GM19455 (cell line): ENCODE measurements around the gene LRMDA.

Source experiments
- ATAC-seq: cut with Tn5 transposase; IDR thresholded peaks from one replicate; pipeline ENCODE4 v1.9.1; 2021; ENCODE audit not compliant: unreplicated experiment

LRMDA gene

GRCh38 chr10:75418712-75419111, 12.7 kb upstream of the LRMDA start:
- no peak for ATAC-seq

- no peak for ATAC-seq
Measured at GRCh38 chr10:75422913-75423312, 8.5 kb upstream of the LRMDA start.

DNA sequence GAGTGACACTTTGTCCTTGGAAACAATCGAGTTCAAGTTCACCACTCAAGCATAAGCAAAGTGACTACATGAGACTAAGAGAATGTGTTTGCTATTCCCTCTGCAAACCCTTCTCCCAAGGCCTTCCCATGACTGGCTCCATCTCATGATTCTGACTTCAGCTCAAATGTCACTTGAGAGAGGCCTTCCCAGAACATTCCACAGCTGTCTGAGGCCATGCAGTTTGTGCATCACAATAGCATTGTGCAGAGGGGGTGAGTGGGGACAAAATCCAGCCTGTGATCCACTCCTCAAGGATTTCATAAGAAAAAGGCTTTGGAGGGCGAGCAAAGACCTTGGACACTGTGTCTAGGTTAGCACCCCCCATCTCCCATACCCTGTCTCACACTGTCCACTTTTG, 6.9 kb upstream of the LRMDA start:
- ATAC-seq = no peak

DNA sequence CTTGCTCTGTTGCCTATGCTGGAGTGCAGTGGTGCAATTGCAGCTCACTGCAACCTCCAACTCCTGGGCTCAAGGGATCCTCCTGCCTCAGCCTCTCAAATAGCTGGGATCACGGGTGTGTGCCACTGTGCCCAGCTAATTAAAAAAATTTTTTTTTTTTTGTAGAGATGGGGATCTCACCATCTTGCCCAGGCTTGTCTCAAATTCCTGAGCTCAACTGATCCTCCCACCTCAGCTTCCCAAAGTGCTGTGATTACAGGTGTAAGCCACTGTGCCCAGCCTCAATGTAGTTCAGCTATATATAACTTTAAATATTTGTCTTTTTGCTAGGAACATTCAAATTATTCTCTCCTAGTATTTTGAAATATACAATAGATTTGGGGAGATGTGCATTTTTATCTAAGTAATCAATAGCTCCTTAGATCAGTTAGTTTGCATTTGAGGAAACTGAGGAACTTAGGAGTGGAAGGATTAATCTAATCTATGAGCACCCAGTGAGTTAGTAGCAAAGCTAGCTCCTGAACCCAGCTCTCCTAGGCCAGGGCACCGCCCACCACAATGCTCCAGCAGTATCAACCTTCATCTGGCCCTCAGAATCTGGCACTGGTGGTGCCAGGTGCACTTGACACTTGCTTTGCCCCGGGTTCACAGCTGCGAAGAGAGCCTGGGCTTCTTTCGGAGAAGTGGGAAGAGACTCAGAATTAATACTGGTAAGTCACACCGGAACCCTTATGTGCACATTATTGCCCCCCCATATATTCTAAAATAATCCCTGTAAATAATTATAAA, 5.9 kb upstream of the LRMDA start:
- ATAC-seq = no peak

GRCh38 chr10:75426880-75427279, 4.5 kb upstream of the LRMDA start:
- ATAC-seq = no peak

DNA sequence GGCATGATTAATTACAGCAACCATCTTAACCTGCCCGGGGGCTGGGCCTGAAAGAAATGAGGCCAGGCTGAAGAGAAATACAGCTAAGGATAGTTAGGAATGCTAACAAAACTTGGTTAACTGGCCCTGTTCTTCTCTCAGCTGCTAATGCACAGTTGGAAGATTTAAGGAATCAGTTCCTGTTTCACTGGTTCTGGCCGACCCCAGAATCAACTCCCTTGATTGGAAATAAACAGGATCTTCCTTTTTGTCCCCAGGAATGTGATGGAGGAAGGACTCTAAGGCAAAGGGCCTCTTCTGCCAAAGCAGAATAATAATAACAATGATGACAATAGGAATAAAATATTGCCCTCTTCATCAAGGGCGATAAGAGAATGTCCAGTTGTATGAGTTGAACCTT, 3.5 kb upstream of the LRMDA start:
- no peak for ATAC-seq

DNA sequence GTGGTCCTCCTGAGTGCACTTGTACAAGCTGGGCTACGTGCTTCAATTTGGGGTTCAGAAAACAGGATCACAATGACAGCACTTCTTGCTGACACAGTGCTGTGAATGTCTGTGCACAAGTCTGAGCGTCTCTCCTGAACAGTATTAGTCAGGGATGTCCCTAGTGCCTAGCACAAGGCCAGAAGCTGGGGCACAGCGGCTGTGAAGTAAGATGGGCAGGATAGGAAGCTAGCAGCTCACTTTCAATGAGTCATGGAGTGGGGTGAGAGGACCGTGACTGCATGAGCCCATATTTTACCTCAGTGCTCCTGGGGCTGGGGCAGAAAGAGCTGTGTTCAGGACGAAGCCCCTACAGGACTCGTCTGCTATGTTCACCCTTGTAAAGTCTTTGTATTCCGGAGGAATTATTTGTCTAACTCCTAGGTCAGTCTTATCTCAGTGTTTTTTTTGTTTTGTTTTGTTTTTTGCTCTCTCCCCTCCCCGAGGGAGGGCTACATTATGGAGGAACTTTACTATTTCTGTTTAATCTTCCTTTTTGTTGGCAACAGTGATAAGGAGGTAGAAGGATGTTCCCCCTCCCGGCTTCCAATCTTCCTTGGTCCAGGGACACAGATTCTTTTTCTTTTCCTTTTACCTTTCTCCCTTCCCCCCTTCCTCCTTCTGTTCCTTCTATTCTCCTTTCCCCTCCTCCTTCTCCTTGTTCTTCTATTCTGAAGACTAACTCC, 2.8 kb upstream of the LRMDA start:
- no peak for ATAC-seq

GRCh38 chr10:75429159-75429827, 2.1 kb upstream of the LRMDA start:
- ATAC-seq = no peak

DNA sequence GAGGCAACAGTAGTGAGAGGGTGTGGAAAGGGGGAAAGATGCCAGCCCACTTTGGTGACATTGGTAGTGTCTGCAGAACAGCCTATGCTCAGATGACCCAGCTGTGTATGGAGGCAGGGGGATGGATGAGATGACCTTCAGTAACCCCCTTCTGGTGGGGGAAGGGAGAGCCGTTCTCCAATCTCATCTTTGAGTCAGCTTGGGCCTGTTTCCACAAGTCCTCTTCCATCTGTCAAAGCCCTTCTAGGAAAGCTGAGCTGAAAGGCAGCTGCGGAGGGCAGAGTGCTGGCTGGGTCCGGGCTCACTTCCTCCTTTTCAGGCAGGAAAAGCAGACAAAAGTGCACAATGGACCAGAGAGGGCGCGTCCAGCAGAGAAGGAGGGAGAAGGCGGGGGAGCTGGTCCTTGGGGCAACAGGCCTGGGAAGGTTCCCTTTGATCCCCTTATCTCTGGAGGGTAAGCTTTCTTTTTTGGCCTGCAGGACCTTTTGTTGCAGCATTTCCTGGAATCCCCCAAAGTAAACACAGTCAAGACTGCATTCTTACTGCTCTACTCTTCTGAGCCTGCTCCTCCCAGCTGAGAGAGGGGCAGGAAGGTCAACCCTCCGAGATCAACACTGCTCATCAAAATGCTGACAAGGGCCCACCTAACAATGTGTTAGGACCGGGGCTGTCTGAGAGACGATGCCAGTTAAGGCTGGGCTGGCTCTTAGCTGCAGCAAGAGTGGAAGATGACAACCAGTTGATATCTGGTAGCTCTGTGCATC, 1.2 kb upstream of the LRMDA start:
- ATAC-seq = no peak

DNA sequence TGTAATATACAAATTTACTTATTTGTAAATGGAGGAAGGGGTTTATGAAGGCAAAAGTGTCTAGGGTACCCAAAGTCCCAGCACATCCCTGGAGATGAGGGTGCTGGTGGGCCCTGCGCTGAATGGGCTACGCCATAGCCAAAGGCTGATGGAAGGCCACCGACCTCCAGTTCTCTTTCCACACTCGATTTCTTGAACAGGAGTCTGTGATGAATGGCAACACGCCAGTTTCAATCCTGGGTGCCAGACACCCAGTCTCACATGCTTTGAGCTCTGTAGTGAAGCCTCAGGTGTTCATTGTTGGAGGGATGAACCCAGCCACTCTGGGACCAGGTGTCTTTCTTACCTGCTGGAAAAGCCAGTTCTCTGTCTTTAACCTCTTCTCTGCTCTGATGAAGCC, 752 bp downstream of the LRMDA start:
- no peak for ATAC-seq

GRCh38 chr10:75432763-75433162, 1.3 kb downstream of the LRMDA start:
- no peak for ATAC-seq

DNA sequence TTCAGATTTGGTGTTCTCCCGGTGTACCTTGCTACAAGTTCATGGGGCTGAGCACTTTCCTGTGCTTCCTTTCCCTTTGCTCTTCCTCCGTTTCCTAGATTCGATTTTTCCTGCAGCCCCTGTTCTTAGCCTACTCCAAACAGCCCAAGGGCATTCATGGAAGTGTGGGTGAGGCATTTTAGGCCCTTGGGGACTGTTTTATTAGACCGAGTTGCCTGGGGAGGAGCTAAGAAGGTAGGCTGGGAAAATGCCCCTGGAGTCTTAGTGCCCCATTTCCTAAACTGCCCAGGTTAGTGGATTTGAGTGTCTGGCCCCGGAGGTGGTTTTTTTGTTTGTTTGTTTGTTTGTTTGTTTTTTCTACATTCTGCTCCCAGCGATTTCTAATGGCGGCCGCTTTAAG, 1.8 kb downstream of the LRMDA start:
- no peak for ATAC-seq

DNA sequence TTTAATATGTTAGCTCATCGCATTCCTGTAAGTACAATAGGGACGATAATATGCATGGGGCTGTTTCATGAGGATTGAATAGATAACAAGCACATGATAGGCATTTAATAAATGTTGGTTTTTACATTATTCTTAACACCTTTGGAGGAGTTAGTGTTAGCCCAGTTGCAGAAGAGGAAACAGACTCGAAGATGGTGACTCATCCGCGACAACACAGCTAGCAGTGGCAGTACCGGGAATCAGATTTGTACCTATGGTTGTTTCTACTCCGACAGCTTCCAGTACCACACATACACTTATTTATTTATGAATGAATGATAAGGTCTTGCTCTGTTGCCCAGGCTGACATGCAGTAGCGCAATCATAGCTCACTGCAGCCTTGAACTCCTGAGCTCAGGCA, 2.9 kb downstream of the LRMDA start:
- ATAC-seq = no peak

GRCh38 chr10:75435291-75435690, 3.9 kb downstream of the LRMDA start:
- ATAC-seq = no peak

DNA sequence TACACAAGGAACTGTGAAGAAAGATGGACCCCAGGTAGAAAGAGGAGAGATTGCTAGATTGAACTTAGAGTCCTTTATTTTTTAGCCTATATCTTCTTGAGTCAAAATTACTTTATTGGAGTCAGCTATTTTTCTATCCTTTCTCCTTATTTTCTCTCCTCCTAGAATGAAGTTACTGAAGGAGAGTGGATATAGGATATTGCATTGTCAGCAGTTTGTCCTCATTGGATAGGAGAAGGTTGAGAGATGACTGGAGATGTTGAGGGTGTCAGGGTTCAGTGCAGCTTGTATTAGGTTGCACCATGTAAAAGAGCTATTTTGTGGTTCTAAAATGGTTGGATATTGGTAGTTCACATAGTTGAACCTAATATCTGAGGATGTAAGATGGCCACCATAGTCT, 5.5 kb downstream of the LRMDA start:
- no peak for ATAC-seq

DNA sequence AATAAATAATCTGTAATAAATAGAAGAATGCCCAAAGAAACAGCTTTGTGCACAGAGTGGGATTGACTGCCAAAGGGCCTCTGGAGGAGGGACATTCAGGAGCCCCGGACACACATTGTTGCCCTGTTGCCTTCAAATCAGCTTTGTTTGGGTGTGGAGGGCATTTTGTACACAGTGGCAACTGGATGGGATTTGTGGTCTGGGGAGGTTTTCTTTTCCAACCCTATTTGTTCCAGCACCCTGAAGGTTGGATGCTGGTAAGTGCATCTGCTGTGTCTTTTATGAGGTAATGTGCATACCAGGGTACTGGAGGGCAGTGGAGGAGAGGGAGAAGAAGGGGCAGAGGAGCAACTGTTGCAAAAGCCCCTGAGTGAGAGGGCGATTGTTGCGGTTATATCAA, 6.3 kb downstream of the LRMDA start:
- no peak for ATAC-seq

DNA sequence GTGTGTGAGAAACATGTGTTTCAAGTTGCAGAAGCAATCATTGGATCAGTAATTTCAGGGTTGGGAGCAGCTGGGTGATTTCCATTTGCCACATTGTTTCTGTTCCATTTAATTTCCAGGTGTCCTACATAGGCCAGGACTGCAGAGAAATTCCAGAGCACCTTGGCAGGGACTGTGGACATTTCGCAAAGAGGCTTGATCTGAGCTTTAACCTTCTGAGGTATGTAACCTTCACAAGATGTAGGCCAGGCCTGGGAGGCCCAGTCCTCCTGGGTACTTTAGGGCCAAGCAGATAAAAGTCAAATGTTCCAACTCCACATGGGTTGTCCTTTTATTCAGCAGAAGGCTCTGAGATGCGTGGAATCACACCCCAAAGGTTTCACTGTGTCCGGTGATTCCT, 6.9 kb downstream of the LRMDA start:
- ATAC-seq = no peak

DNA sequence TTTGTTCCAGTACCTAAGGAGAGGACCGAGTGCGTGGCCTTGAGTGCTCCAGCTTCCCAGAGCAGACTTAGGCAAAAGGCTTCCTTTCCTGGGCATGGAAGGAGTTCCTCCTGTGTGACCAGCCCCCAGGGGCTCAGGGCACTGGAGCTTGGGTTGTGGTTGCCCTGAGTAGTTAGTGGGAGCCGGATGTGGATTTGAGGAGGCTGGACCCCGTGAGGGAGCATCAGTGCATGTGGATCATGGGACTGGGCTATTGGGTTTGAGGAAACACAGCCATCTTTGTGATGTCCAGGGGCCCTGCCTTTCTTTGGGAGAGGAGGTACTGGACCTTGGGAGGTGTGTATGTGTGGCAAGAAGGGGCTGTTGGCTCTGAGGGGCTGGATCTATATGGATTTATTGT, 8.4 kb downstream of the LRMDA start:
- ATAC-seq = no peak

- ATAC-seq = no peak
Measured at GRCh38 chr10:75440271-75440793, 8.9 kb downstream of the LRMDA start.

DNA sequence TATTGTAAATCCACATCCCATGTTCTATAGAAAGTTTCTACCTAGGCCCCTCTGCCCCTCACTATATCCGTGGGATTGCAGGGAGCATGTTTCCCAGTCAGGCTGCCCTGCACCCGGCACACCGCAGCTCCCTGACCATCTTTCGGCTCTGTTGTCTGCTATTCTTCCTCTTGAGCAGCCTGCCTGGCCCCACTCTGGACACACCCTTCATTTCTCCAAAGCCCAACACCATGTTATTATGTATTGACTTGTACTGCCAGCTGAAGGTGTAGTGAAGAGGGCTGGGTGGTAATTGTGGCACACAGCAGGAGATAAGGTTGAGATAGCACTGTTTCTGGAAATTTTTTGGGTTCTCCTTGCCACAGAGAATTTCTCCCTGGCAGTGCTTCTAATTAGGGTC, 9.8 kb downstream of the LRMDA start:
- ATAC-seq = no peak

DNA sequence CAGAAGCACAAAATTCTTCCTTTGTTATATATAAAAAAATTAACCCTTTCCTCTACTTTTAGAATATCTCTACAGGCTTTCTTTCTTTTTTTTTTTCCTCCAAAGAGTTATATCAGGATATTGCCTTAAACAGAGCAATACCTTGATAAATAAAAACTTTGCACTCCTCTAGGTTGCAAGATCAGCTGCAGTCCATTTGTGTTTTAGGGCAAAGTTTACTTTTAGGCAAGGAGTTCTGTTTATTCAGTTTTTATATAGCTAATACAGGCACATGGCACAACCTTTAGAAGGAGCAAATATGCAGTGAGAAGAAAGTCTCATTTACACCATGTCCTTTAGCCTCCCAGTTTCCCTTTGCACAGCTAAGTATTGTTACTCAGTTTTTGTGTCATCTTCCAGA, 10.3 kb downstream of the LRMDA start:
- no peak for ATAC-seq
